Lower leg skin (tissue), 4 donors: Measurements from ENCODE around the gene ORC3. TPM values are rescaled to one million over a fixed set of nuclear protein-coding genes. Genes with fewer than 3 reads are reported as not detected.
"Not testable (repeated sequence)": the region's sequence is repeated elsewhere in the genome, so short reads cannot be mapped to it uniquely, and the experiment has no call there.

Source experiments
- DNase-seq, 2 donors: peaks; one replicate each; pipeline ENCODE4 v3.0.0-alpha.2; 2019; ENCODE audit warnings: low spot score in 2 of 2
- H3K4me3 ChIP-seq: fragments of 200-600 bp; sonication (generic); 2 replicates; pipeline ENCODE4 v1.5.1; 2017; ENCODE audit warnings: mild to moderate bottlenecking, low read depth; ENCODE audit not compliant: poor library complexity, severe bottlenecking
- CTCF ChIP-seq, 3 donors: fragments of 450-650 bp; IDR thresholded peaks; one replicate each; pipeline ENCODE4 v1.5.1; 2016; ENCODE audit warnings: antibody characterized with exemption in 3 of 3, mild to moderate bottlenecking in 3 of 3, moderate library complexity in 2 of 3
- POLR2A ChIP-seq, 2 donors: fragments of 450-650 bp; IDR thresholded peaks; one replicate each; pipeline ENCODE4 v1.6.1; 2016 to 2017; ENCODE audit warnings: antibody characterized with exemption in 2 of 2, mild to moderate bottlenecking in 1 of 2, moderate library complexity in 1 of 2
- WGBS, 2 donors: methylation state at CpG; one replicate each; pipeline ENCODE4 v1.1.5; 2018; 5-methylcytosine and 5-hydroxymethylcytosine counted together
- intact Hi-C: fragments of 100-400 bp; cut with DNase I; formaldehyde crosslinking; loops from one replicate; pipeline ENCODE4 v1.15.0; 2023; ENCODE audit warnings: low total_unique reads
- total RNA-seq, 4 donors: library from RNA; depleted of rRNA; stranded (reverse); fragments of >200 nt; gene quantifications; one replicate each; pipeline ENCODE4 v1.1.0, GENCODE V29; 2016

Gene ORC3
- total RNA-seq, 4 donors from 2014 or later: 9.9 to 19.1 (median 12.7) TPM

GRCh38 chr6:87701344-87701675 is 111.4 kb downstream of the ORC3 start:
- TF ChIP-seq POLR2A (IDR thresholded peaks at IDR 0.05) (no peak), CTCF (IDR thresholded peaks at IDR 0.05) (no peak)
- peak overlapping the region; percentile 96 for H3K4me3 ChIP-seq
- 0% methylated on average over 32 to 36 of the region's 36 CpGs for WGBS, 2 donors
- intact Hi-C loops: no loop called here
- peak in 1 of 2 donors; percentile 90 for DNase-seq

GRCh38 chr6:87701676-87702588 is 112.0 kb downstream of the ORC3 start, which contains the start of gene AKIRIN2:
Gene AKIRIN2, minus strand, starts transcription at chr6:87702233. Its CDS starts 549 bp downstream, at chr6:87701684.
- DNase-seq: peak; percentile 98 to 99
- TF ChIP-seq POLR2A (IDR thresholded peaks at IDR 0.05): peak in 1 of 2 donors; percentile 88
- no peak for TF ChIP-seq CTCF (IDR thresholded peaks at IDR 0.05)
- WGBS, 2 donors: 0 to 1% methylated on average over 50 to 70 of the region's 88 CpGs
- peak within 1 kb of the TSS; percentile 96 for H3K4me3 ChIP-seq
- intact Hi-C loops: no loop called here

- intact Hi-C loops: no loop called here
- TF ChIP-seq POLR2A (IDR thresholded peaks at IDR 0.05) (no peak), CTCF (IDR thresholded peaks at IDR 0.05) (no peak)
- DNase-seq: no peak
- WGBS, 2 donors: 1 to 2% methylated on average over 7 of the region's 7 CpGs
- peak overlapping the region; percentile 33 for H3K4me3 ChIP-seq
Measured at GRCh38 chr6:87702589-87702945, 112.6 kb downstream of the ORC3 start.

- intact Hi-C loops, H3K4me3 ChIP-seq, DNase-seq: not testable (repeated sequence)
- WGBS, 2 donors: 75 to 77% methylated on average over 19 of the region's 19 CpGs
Measured at GRCh38 chr6:87703039-87703438, 113.1 kb downstream of the ORC3 start.

GRCh38 chr6:87705070-87705691 is 115.2 kb downstream of the ORC3 start:
- no peak for DNase-seq
- intact Hi-C loops: no loop called here
- no peak overlapping the region for H3K4me3 ChIP-seq
- TF ChIP-seq POLR2A (IDR thresholded peaks at IDR 0.05): no peak
- no peak for TF ChIP-seq CTCF (IDR thresholded peaks at IDR 0.05)
- 93 to 94% methylated on average over 4 of the region's 4 CpGs for WGBS, 2 donors

- H3K4me3 ChIP-seq: no peak overlapping the region
- TF ChIP-seq CTCF (IDR thresholded peaks at IDR 0.05) (no peak), POLR2A (IDR thresholded peaks at IDR 0.05) (no peak)
- intact Hi-C loops: no loop called here
- WGBS, 2 donors: 78 to 82% methylated on average over 3 of the region's 3 CpGs
- DNase-seq: no peak
Measured at GRCh38 chr6:87706187-87706966, 116.4 kb downstream of the ORC3 start.

- intact Hi-C loops, DNase-seq, H3K4me3 ChIP-seq: not testable (repeated sequence)
- WGBS, 2 donors: 72 to 76% methylated on average over 7 of the region's 7 CpGs
Measured at GRCh38 chr6:87708581-87709427, 118.9 kb downstream of the ORC3 start.
